HG03457 (cell line): Measurements from ENCODE around the gene ZNF672.
"Not testable (repeated sequence)": the region's sequence is repeated elsewhere in the genome, so short reads cannot be mapped to it uniquely, and the experiment has no call there.

ENCODE experiments used
- ATAC-seq: cut with Tn5 transposase; IDR thresholded peaks from one replicate; pipeline ENCODE4 v1.9.1; 2021; ENCODE audit warnings: moderate number of reproducible peaks; ENCODE audit not compliant: unreplicated experiment

Gene ZNF672

GRCh38 chr1:248852481-248853405 lies 14.7 kb downstream of the ZNF672 start:
- no peak for ATAC-seq

- no peak for ATAC-seq
Measured at GRCh38 chr1:248853663-248854375, 15.8 kb downstream of the ZNF672 start.

GRCh38 chr1:248855580-248855979 lies 17.6 kb downstream of the ZNF672 start:
- no peak for ATAC-seq

- ATAC-seq = no peak
Measured at GRCh38 chr1:248856176-248856575, 18.2 kb downstream of the ZNF672 start.

GRCh38 chr1:248857201-248857600 lies 19.2 kb downstream of the ZNF672 start:
- ATAC-seq = no peak

- no peak for ATAC-seq
Measured at GRCh38 chr1:248857749-248858095, 19.7 kb downstream of the ZNF672 start.

GRCh38 chr1:248858096-248858890 lies 20.3 kb downstream of the ZNF672 start:
- peak; percentile 23 for ATAC-seq

GRCh38 chr1:248858891-248859889 lies 21.2 kb downstream of the ZNF672 start, which contains the start of gene ZNF692:
ZNF692 (minus strand) TSS chr1:248859085; CDS start chr1:248858309, 776 bp downstream.
- peak; percentile 80 for ATAC-seq

GRCh38 chr1:248860007-248860406 lies 22.0 kb downstream of the ZNF672 start:
- ATAC-seq = no peak

GRCh38 chr1:248861616-248862015 lies 23.6 kb downstream of the ZNF672 start:
- no peak for ATAC-seq

GRCh38 chr1:248862695-248862997 lies 24.6 kb downstream of the ZNF672 start:
- peak; percentile 0 for ATAC-seq

GRCh38 chr1:248862998-248863881 lies 25.2 kb downstream of the ZNF672 start:
- ATAC-seq = peak; percentile 47

GRCh38 chr1:248871837-248872401 lies 33.9 kb downstream of the ZNF672 start:
- no peak for ATAC-seq

- ATAC-seq = peak; percentile 22
Measured at GRCh38 chr1:248872752-248873408, 34.9 kb downstream of the ZNF672 start.

GRCh38 chr1:248873409-248873992 lies 35.5 kb downstream of the ZNF672 start:
- ATAC-seq = peak; percentile 68

GRCh38 chr1:248873993-248874533 lies 36.0 kb downstream of the ZNF672 start:
- peak; percentile 62 for ATAC-seq

- ATAC-seq = no peak
Measured at GRCh38 chr1:248881261-248881660, 43.2 kb downstream of the ZNF672 start.

- ATAC-seq = not testable (repeated sequence)
Measured at GRCh38 chr1:248882427-248882826, 44.4 kb downstream of the ZNF672 start.
